ENCODE results near the gene PEX10.

- TF ChIP-seq CTCF (IDR thresholded peaks at IDR 0.05) (no peak), POLR2A (IDR thresholded peaks at IDR 0.05) (no peak)
Measured at GRCh38 chr1:2433196-2433595, 20.8 kb upstream of the PEX10 start.
